Activated T-helper 1 cell treated with anti-CD3 and anti-CD28 coated beads, Interleukin-12 subunit alpha, Interleukin-12 subunit beta, Interleukin-2, Interleukin-4 antibody, amounts not matched to agents 30 ng/mL and 10 ng/mL and 1 ng/mL, durations not matched to agents 14 hours and 24 hours and 36 hours (primary cell): ENCODE results near the gene FBXL16. TPM values are rescaled to one million over a fixed set of nuclear protein-coding genes. Genes with fewer than 3 reads are reported as not detected.

Experiments used
- DNase-seq: peaks from one replicate; pipeline ENCODE4 v3.0.0; 2021; ENCODE audit warnings: low spot score
- H3K27ac Mint-ChIP-seq: one replicate; pipeline ENCODE4 v1.8.0; 2021; ENCODE audit warnings: mild to moderate bottlenecking, mixed read lengths
- H3K27me3 Mint-ChIP-seq: one replicate; pipeline ENCODE4 v1.8.0; 2022; ENCODE audit warnings: mild to moderate bottlenecking, moderate library complexity, mixed read lengths; ENCODE audit not compliant: insufficient read depth
- H3K36me3 Mint-ChIP-seq: one replicate; pipeline ENCODE4 v1.8.0; 2021; ENCODE audit warnings: low read depth, mixed read lengths
- H3K4me1 Mint-ChIP-seq: one replicate; pipeline ENCODE4 v1.8.0; 2021; ENCODE audit warnings: low read depth, mixed read lengths
- H3K4me3 Mint-ChIP-seq: one replicate; pipeline ENCODE4 v1.8.0; 2021; ENCODE audit warnings: mild to moderate bottlenecking, moderate library complexity, mixed read lengths
- H3K9me3 Mint-ChIP-seq: one replicate; pipeline ENCODE4 v1.8.0; 2021; ENCODE audit warnings: mixed read lengths
- intact Hi-C: fragments of 100-400 bp; cut with micrococcal nuclease; formaldehyde crosslinking; loops from one replicate; pipeline ENCODE4 v1.15.1; 2024
- total RNA-seq: library from RNA; stranded (reverse); gene quantifications from 2 replicates; pipeline ENCODE4 v1.2.3, GENCODE V29; 2022

Gene FBXL16
- total RNA-seq, 1 donor from 2014 or later, result 7.6 TPM

DNA sequence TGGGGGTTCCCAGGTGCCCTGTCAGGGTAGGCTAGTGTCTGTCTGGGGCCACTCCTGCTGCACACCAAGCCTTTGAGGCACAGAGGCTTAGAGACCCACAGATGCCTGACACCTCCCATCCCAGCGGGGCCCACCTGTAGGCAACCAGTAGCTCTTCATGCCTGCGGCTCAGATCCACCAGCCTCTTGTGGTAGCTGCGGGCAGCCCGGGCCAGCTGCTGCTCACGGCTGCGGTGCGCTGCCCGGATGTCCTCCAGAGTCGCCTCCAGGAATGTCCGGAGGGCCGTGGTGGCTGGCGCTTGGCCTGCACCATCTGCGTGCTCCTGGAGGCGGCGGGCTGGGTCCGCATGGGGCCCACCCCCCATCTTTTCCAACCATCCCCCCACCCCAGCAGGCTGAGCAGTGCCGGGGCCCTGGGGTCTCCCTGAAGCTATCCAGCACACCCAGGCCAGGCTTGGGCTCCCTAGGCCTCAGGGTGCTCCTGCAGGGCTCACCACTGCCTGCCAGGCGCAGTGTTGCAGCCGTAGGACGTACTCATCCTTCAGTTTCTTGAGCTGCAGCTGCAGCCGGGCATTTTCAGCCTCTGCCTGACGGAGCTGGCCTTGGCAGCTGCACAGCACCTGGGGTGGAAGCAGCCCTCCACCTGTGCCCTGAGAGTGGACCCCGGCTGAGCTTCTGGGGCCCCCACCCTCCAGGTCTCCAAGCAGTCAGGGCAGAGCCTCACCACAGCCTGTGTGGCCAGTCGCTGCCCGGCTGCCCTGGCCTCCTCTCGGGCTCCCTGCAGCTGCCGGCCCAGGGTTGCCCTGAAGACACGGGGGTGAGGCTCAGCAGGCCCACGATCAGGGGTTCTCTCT is 18.8 kb upstream of the FBXL16 start:
- peaks cover 4% of the 10 kb centered on the region for H3K27me3 Mint-ChIP-seq
- H3K4me1 Mint-ChIP-seq, result no peaks in the 10 kb centered on the region
- intact Hi-C loops, result no loop called here
- no peak for DNase-seq
- no peak overlapping the region for H3K4me3 Mint-ChIP-seq
- H3K9me3 Mint-ChIP-seq, result no peaks in the 10 kb centered on the region
- H3K27ac Mint-ChIP-seq, result no peak overlapping the region
- no peaks in the 10 kb centered on the region for H3K36me3 Mint-ChIP-seq

DNA sequence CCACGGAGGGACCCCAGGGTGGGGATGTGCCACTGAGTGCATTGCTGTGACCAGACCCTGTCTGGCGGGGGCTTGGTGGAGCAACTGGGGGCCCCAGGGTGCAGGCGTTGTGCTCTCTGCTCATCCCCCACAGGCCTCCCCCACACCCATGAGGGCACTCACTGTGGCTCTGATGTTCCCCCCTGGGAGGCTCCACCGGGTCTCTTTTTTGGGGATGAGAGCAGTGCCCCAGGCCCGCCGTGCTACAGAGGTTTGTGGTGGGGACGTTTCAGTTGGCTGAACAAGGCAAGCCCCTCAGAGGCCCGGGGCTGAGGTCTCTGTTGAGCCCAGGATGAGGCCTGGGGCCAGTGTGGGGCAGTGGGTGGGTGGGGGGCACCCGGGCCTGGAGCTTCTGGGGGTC is 18.1 kb upstream of the FBXL16 start:
- DNase-seq, result no peak
- Mint-ChIP-seq H3K27me3 (peaks cover 9% of the 10 kb centered on the region), H3K27ac (no peak overlapping the region), H3K9me3 (no peaks in the 10 kb centered on the region), H3K36me3 (no peaks in the 10 kb centered on the region), H3K4me1 (no peaks in the 10 kb centered on the region), H3K4me3 (no peak overlapping the region)
- intact Hi-C loops, result no loop called here

DNA sequence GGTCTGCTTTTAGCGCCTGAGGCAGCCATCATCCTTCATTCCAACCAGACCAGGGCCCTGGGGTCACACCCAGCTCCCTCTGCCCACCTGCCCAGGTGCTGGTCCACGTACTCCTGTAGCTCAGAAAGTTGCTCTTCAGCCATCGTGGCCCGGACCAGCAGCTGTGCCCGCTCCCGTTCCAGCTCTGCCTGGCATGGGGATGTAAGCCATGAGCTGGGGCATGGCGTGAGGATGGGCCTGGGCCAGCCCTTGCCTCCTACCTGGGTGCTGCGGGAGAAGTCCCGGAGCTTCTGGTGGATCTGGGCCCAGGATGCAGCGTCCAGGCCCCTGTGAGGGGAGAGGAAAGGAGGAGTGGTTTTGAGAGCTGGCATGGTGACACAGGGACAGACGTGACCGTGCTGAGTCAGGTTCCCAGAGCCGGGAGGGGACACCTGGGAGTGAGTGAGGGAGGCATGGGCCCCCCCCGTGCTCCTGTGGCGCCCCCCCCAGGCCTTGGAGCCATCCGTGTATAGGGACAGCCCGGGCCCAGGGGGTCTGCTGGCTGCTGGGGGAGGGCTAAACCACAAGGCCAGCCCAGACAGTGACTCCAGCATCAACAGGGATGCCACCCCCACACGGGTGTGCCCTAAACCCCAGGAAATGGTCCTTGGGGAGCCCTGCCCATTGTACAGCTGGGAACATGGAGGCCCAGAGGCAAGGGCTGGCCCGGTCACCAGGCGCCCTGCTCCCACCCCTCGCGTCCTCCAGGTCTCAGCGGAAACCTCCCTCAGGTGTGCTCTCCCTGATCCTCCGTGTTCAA is 17.4 kb upstream of the FBXL16 start:
- Mint-ChIP-seq H3K27me3 (peaks cover 11% of the 10 kb centered on the region), H3K4me3 (peak overlapping the region; percentile 39), H3K9me3 (no peaks in the 10 kb centered on the region), H3K4me1 (no peaks in the 10 kb centered on the region), H3K27ac (no peak overlapping the region), H3K36me3 (no peaks in the 10 kb centered on the region)
- DNase-seq, result no peak
- intact Hi-C loops, result no loop called here

DNA sequence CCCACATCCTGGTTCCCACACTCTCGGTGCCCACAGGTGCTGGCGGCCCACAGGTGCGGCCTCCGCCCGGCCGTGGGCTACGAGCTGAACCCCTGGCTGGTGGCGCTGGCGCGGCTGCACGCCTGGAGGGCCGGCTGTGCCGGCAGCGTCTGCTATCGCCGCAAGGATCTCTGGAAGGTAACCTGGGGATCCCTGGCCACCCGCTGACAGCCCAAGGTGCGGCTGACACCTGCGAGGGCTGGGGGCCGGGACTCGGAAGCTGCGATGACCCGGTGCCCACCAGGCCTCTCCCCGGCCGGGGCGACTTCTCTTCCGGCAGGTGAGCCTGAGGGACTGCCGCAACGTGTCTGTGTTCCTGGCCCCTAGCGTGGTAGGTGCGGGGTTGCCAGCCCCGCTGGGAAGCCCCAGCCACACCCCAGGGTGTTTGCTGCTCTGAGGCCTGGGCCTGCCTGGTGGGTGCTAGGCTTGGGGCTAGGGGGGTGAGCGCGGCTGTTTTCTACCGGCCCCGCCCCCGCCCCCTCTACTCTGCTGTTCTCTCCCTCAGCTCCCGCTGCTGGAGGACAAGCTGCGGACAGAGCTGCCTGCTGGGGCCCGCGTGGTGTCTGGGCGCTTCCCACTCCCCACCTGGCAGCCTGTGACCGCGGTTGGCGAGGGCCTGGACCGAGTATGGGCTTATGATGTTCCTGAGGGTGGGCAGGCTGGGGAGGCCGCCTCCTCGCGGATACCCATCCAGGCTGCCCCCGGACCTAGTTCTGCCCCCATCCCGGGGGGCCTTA is 16.4 kb upstream of the FBXL16 start:
- intact Hi-C loops, result loop anchor here (2.0 kb wide), 1 partner anchor 15 kb away; no protein-coding TSS in a partner anchor
- H3K27me3 Mint-ChIP-seq, result peaks cover 11% of the 10 kb centered on the region
- H3K9me3 Mint-ChIP-seq, result no peaks in the 10 kb centered on the region
- peak overlapping the region; percentile 69 for H3K4me3 Mint-ChIP-seq
- no peak overlapping the region for H3K27ac Mint-ChIP-seq
- DNase-seq, result no peak
- H3K36me3 Mint-ChIP-seq, result no peaks in the 10 kb centered on the region
- no peaks in the 10 kb centered on the region for H3K4me1 Mint-ChIP-seq

DNA sequence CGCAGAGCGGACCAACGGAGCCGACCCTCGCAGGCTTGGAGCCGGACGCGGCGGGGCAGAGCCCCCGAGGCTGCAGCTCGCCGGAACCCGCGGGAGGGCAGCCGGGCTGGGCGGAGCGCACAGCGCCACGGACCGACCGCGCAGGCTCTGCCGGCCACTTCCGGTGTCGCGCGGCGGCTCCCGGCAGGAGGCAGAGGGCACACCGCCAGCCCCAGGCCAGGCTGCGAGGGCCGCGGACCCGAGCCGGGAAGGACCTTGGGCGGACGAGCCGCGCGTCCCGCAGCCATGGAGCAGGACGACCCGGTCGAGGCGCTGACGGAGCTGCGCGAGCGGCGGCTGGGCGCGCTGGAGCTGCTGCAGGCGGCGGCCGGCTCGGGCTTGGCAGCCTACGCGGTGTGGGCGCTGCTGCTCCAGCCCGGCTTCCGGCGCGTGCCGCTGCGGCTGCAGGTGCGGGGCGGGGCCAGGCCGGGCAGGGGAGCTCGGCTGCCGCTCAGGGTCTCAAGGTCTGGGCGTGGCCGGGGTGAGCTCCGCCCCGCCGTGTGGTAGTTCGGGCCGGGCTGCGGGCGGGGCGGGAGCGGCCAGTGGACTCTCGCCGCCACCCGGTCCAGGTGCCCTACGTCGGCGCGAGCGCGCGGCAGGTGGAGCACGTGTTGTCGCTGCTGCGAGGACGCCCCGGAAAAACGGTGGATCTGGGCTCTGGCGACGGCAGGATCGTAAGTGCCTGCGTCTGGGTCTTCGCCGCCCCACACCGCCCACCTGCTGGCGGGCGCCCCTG is 15.6 kb upstream of the FBXL16 start, which contains the start of gene ANTKMT:
Gene ANTKMT, plus strand, starts transcription at position 157 of the 775 bp plus-strand sequence. Its CDS starts 129 bp downstream, at position 286.
- H3K4me1 Mint-ChIP-seq, result no peaks in the 10 kb centered on the region
- H3K36me3 Mint-ChIP-seq, result no peaks in the 10 kb centered on the region
- peak within 1 kb of the TSS; percentile 75 for H3K4me3 Mint-ChIP-seq
- peak; percentile 58 for DNase-seq
- no peaks in the 10 kb centered on the region for H3K9me3 Mint-ChIP-seq
- intact Hi-C loops, result loop anchor here (2.0 kb wide), 1 partner anchor 16 kb away; no protein-coding TSS in a partner anchor
- peaks cover 11% of the 10 kb centered on the region for H3K27me3 Mint-ChIP-seq
- H3K27ac Mint-ChIP-seq, result peak within 1 kb of the TSS; percentile 28

DNA sequence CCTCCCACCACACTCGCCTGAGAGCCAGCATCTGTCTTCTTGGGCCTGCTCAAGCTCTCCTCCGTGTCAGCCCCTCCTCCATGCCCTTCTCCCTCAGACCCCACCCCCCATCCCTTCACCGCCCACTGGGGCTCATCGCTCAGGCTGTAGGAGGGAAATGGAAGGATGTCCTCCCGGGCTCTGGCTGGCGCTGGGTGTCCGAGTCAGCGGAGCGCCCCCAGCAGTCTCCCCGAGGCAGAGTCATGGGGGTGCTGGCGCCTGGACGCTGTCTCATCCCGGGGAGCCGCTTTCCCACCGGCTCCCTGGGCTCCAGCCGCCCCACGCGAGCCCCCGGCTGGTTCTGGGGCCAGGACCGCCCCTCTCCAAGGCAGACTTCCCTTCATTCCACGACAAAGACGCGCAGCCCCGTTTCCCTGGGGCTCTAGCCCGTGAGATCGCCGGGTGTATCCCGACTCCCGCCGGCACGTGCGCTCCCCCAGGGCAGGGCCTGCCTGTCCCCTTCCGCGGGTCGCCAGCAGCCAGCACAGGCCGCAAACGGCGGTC is 14.9 kb upstream of the FBXL16 start:
- Mint-ChIP-seq H3K27ac (peak overlapping the region; percentile 28), H3K4me3 (peak overlapping the region; percentile 75), H3K9me3 (no peaks in the 10 kb centered on the region), H3K27me3 (peaks cover 11% of the 10 kb centered on the region), H3K36me3 (no peaks in the 10 kb centered on the region), H3K4me1 (no peaks in the 10 kb centered on the region)
- intact Hi-C loops, result loop anchor here (2.0 kb wide), 1 partner anchor 16 kb away; no protein-coding TSS in a partner anchor
- no peak for DNase-seq

DNA sequence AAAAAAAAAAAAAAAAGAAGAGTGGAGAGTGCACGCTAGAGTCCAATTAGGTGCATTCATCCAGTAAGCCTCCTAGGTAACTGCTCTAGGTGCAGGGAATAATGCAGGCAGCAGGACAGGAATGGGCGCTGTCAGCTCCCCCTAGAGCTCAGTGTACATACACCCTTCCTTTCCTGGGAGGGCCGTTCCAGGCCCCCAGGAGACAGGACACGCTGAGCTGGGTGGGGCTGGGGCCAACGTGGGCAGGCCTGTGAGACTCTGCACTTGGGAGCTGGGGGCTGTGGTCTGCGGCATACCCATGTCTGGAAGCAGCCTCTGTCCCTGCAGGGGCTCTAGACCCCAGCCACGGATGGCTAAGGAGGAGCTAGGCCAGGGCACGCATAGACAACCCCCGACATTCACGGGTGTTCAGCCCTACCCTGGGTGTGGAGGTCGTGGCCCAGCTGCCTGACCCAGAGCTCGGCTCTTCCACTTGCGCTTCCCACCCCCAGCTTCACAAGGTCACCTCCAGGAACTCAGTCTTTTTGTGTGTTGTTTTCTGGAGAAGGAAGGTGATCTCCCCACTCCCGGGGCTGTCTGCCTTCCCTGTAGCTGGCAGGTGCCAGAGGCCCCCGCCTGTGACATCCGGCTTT is 14.3 kb upstream of the FBXL16 start:
- no peak for DNase-seq

DNA sequence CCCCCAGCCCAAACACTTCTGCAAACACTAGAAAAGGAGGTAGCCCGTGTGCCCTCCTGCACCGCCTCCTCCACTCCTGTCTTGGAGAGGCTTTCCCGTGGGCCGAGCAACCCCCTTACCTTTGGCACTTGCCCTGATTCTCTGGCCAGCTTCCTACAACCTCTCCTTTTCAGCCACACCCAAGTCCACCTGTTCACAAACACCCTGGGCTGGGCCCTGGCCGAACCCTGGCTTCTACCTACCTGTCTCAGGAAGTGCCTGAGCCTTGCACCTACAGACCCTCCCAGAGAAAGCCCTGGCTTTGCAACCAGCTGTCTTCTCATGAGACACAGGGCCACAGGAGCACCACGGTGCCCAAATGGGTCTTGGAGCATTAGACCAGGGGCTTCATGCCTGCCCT is 13.3 kb upstream of the FBXL16 start:
- no peak for DNase-seq
- Mint-ChIP-seq H3K36me3 (no peaks in the 10 kb centered on the region), H3K9me3 (no peaks in the 10 kb centered on the region), H3K4me3 (peak overlapping the region; percentile 66), H3K27me3 (peaks cover 13% of the 10 kb centered on the region), H3K27ac (no peak overlapping the region), H3K4me1 (no peaks in the 10 kb centered on the region)
- intact Hi-C loops, result no loop called here

More for the DNA sequence above, 14.3 kb upstream of the FBXL16 start:
- Mint-ChIP-seq H3K27ac (peak overlapping the region; percentile 28), H3K9me3 (no peaks in the 10 kb centered on the region), H3K4me1 (no peaks in the 10 kb centered on the region), H3K4me3 (peak overlapping the region; percentile 75), H3K36me3 (no peaks in the 10 kb centered on the region), H3K27me3 (peaks cover 8% of the 10 kb centered on the region)
- intact Hi-C loops, result loop anchor here (2.0 kb wide), 1 partner anchor 17 kb away; no protein-coding TSS in a partner anchor

DNA sequence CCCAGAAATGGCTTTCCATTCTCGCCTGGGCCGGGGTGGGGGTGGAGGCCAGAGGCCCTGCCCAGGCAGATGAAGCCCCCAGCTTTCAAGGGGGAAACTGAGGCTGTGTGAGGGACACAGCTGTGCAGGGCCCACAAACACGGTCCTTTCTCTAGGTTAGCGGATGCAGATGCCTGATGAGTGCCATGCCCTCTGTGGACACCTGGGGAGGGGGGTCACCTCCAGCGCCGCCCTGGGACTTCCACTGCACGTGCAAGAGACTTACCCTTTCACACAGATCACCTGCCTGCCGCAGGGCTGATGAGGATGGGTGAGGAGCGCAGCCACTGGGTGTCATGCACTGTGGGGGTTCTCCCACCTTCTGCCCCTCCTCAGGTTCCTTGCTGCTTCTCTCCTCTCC is 12.8 kb upstream of the FBXL16 start:
- peaks cover 16% of the 10 kb centered on the region for H3K27me3 Mint-ChIP-seq
- H3K4me3 Mint-ChIP-seq, result no peak overlapping the region
- no peaks in the 10 kb centered on the region for H3K4me1 Mint-ChIP-seq
- no peaks in the 10 kb centered on the region for H3K9me3 Mint-ChIP-seq
- no peak overlapping the region for H3K27ac Mint-ChIP-seq
- intact Hi-C loops, result no loop called here
- no peaks in the 10 kb centered on the region for H3K36me3 Mint-ChIP-seq
- no peak for DNase-seq

DNA sequence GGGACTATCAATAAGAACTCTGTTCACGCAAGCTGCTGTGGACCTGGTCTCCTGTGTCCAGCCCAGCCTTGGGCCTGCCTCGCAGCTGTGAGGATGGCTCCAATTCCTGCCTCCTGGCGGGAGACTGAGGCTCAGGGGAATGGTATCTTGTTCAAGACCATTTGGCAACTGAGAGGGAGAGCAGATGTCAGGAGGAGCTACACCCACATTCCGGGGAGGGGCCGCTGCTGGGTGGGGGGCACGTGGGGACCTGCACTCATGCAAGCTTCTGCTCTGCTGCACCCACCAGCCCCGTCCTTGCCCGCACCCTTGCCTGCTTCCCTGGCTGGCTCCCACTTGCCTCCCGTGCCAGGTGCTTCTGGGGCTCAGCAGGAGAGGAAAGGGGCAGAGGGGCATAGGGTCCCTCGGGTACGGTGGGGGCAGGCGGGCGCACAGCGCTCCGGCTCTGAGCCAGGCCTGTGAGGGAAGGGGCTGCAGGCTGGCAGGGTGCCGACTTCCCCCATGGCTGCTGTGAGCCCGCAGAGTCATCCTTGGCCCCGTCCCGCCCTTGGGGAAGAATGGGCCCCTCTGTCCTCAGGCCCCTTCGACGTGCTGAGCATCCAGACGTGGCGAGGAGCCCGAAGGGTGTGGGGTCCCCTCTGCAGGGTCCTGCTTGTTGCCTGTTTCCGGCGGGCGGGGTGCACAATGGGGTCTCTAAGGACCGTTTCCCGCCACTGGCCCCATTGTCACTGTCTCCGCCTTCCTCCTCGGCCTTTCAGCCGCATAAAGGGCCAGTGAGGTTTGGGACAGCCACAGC is 12.0 kb upstream of the FBXL16 start:
- peaks cover 19% of the 10 kb centered on the region for H3K27me3 Mint-ChIP-seq
- H3K36me3 Mint-ChIP-seq, result no peaks in the 10 kb centered on the region
- intact Hi-C loops, result no loop called here
- H3K9me3 Mint-ChIP-seq, result no peaks in the 10 kb centered on the region
- no peaks in the 10 kb centered on the region for H3K4me1 Mint-ChIP-seq
- H3K27ac Mint-ChIP-seq, result no peak overlapping the region
- no peak overlapping the region for H3K4me3 Mint-ChIP-seq
- no peak for DNase-seq

DNA sequence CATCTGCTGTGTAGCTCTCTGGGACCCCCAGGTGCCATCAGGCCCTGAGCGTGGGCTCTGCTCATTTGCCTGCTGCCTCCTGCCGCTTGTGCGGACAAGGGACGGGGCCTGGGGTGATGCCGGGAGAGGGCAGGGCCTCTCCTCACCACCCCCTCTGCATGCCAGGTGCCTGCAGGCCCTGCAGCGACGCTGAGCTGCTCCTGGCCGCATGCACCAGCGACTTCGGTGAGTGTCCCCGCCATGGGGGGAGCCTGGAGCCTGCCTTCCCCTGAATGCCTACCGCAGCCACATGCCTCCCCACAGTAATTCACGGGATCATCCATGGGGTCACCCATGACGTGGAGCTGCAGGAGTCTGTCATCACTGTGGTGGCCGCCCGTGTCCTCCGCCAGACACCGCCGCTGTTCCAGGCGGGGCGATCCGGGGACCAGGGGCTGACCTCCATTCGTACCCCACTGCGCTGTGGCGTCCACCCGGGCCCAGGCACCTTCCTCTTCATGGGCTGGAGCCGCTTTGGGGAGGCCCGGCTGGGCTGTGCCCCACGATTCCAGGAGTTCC is 11.2 kb upstream of the FBXL16 start:
- intact Hi-C loops, result no loop called here
- Mint-ChIP-seq H3K27ac (no peak overlapping the region), H3K4me3 (no peak overlapping the region)

More for the DNA sequence above, 11.2 kb upstream of the FBXL16 start:
- Mint-ChIP-seq H3K36me3 (no peaks in the 10 kb centered on the region), H3K4me1 (no peaks in the 10 kb centered on the region), H3K9me3 (no peaks in the 10 kb centered on the region), H3K27me3 (peaks cover 19% of the 10 kb centered on the region)
- no peak for DNase-seq
